Mammary epithelial cell (primary cell): Measurements from ENCODE around the gene VAV3.

ENCODE experiments used
- CTCF ChIP-seq, 2 donors: IDR thresholded peaks in 1 of 2; conservative IDR thresholded peaks in 1 of 2; 2 replicates each; pipeline ENCODE4 v1.5.1; 2011 to 2012; ENCODE audit warnings: inconsistent platforms in 2 of 2, low read length in 2 of 2, mild to moderate bottlenecking in 2 of 2, control low read depth in 1 of 2, low read depth in 1 of 2; ENCODE audit not compliant: insufficient read depth in 1 of 2; ENCODE audit errors: extremely low read depth in 1 of 2
- EZH2 ChIP-seq: IDR thresholded peaks from 2 replicates; pipeline ENCODE4 v1.6.1; 2012; ENCODE audit warnings: low read length, inconsistent platforms, borderline replicate concordance

DNA sequence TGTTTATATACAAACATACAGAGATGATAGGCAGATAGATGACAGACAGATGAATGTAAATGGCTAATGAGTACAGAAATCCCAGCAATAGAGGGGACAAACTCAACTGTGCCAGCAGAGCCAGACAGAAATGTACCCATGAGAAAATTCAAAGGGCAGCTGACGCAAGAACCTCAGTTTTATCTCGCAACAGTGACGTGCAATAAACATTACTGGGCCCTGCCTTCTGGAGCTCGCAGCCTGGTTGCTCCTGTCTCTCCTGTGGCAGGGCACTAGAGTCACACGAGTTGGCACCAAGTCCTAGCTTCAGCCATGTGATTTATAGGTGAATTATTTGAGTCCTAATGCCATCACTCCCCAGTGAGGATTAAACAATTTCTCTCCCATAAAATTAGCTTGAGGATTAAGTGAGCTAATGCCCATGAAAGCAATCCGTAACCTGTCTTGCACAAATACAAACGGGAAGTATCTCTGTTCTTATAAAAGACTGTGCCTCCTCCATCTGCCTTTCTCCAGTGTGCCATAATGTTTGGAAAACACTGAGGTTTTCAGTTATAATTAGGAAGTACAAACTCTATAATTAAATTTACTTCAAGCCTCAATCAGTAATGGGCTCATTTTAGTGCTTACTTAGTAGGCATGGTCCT lies 50.7 kb downstream of the VAV3 start:
- TF ChIP-seq CTCF (conservative IDR thresholded peaks at IDR 0.05 in 1 of 2, IDR thresholded peaks at IDR 0.05 in 1 of 2; ENCODE audit: extremely low read depth in 1 of 2, insufficient read depth in 1 of 2, low read depth in 1 of 2, low read length in 2 of 2) (no peak), EZH2 (no peak)
